Loucy (cell line): ENCODE results near the gene GNG11.

Source experiments
- EZH2phosphoT487 ChIP-seq: fragments of 200-600 bp; IDR thresholded peaks from 2 replicates; pipeline ENCODE4 v1.6.1; 2018; ENCODE audit warnings: antibody characterized with exemption, mild to moderate bottlenecking, moderate library complexity, borderline replicate concordance
- TF ChIP-seq, protein P1 (sequence below): fragments of 200-600 bp; sonication (generic); conservative IDR thresholded peaks from 2 replicates; pipeline ENCODE4 v1.5.1; 2014; ENCODE audit warnings: mild to moderate bottlenecking, antibody characterized with exemption, low read length

DNA sequence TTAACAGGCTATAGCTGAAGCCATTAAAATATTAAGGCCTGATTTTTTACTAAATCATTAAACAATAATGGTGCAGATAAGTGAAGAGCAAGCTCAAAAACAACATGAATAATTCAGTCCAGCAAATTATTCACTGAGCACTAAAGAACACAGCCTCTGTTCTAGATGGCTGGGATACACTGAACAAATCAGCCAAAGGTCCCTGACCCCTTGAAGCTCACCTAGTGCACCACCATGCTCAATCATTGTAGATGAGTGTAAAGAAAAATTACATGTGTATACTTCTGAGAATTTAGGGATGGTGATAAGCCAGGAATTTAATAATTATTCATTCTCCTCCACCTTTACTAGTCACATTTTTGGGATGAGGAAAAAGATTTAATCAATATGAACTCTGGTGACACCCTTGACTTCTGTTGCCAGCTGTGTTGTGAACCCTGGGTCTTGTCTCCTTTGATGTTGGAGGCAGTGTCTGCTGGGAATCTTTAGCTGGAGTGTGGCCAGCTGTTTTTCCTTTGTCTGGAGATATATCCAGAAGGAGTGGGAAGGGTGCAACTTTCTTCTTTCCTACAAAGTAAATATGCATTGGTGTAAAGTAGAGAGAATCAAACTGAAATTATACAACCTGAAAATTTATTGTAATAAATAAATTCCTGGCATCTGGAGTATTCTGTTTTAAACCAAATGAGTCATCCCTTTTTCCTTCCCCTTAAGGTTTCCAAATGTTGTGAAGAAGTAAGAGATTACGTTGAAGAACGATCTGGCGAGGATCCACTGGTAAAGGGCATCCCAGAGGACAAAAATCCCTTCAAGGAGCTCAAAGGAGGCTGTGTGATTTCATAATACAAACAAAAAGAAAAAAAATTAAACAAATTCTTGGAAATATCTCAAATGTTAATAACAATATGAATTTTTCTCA is 11.2 kb upstream of the GNG11 start:
- TF ChIP-seq, protein P1, sequence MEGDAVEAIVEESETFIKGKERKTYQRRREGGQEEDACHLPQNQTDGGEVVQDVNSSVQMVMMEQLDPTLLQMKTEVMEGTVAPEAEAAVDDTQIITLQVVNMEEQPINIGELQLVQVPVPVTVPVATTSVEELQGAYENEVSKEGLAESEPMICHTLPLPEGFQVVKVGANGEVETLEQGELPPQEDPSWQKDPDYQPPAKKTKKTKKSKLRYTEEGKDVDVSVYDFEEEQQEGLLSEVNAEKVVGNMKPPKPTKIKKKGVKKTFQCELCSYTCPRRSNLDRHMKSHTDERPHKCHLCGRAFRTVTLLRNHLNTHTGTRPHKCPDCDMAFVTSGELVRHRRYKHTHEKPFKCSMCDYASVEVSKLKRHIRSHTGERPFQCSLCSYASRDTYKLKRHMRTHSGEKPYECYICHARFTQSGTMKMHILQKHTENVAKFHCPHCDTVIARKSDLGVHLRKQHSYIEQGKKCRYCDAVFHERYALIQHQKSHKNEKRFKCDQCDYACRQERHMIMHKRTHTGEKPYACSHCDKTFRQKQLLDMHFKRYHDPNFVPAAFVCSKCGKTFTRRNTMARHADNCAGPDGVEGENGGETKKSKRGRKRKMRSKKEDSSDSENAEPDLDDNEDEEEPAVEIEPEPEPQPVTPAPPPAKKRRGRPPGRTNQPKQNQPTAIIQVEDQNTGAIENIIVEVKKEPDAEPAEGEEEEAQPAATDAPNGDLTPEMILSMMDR = no peak
- TF ChIP-seq EZH2phosphoT487 = no peak
